Measurements from ENCODE around the gene BEAN1.
"Not testable (repeated sequence)": the region's sequence is repeated elsewhere in the genome, so short reads cannot be mapped to it uniquely, and the experiment has no call there.

GRCh38 chr16:66466636-66467035, 39.5 kb downstream of the BEAN1 start:
- not testable (repeated sequence) for TF ChIP-seq CTCF (tag by site-specific recombination; IDR thresholded peaks at IDR 0.05); TCF7L2 (IDR thresholded peaks at IDR 0.05; ENCODE audit: borderline replicate concordance, low read depth, low read length); ZBTB44 (tag by site-specific recombination; IDR thresholded peaks at IDR 0.05); ZNF248 (tag by site-specific recombination; IDR thresholded peaks at IDR 0.05); ELK4 (IDR thresholded peaks at IDR 0.05; ENCODE audit: borderline replicate concordance, low read depth, low read length); ZFP41 (tag by site-specific recombination; IDR thresholded peaks at IDR 0.05; ENCODE audit: borderline replicate concordance); ZNF239 (tag by site-specific recombination; IDR thresholded peaks at IDR 0.05); ZNF792 (tag by site-specific recombination; IDR thresholded peaks at IDR 0.05); ZNF692 (tag by site-specific recombination; IDR thresholded peaks at IDR 0.05)

All from HEK293 (cell line).